ENCODE measurements around the gene C4orf50.

DNA sequence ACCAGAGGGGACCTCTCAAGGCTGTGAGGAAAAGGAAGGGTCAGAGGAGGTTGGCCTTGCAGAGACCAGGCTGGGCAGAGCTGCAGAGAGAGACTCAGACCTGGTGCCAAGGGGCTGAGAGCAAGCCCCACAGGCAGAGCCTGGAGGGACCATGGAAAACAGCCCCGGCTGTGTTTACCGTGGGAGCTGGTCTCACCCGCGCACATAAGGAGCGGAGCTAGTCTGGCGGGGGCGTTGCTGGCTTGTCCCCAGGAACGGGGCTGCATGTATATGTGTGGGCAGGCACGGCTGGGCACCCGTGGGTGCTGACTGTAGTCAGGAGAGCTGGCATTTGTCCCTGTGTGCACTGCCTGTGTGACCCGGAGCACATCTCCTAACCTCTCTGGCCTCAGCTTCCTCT is 45.7 kb downstream of the C4orf50 start:
- TF ChIP-seq POLR2A (IDR thresholded peaks at IDR 0.05; ENCODE audit: low read length) (no peak), GATA1 (IDR thresholded peaks at IDR 0.05; ENCODE audit: low read depth, low read length) (no peak)

Data from erythroblast (primary cell).